Panc1 (cell line): Measurements from ENCODE around the gene SORCS1. TPM values are rescaled to one million over a fixed set of nuclear protein-coding genes. Genes with fewer than 3 reads are reported as not detected.

ENCODE experiments used
- ATAC-seq: fragments of 200-7000 bp; cut with Tn5 transposase; 2 replicates; pipeline ENCODE4 v1.9.1; 2020; ENCODE audit warnings: mild to moderate bottlenecking, moderate library complexity
- BruUV-seq: library from RNA; stranded (reverse); fragments of 400-500 nt; replicated peaks from 2 replicates; lab custom pipeline; 2021; lab: Mats Ljungman, UMichigan
- CTCF ChIA-PET: fragments of 300-600 bp; sonication (Branson Sonifier 250); formaldehyde crosslinking; loops from one replicate; lab custom pipeline; 2022; ENCODE audit warnings: antibody characterized with exemption; lab: Charles Lee
- POLR2A ChIA-PET: fragments of 300-600 bp; sonication (Branson Sonifier 250); formaldehyde crosslinking; loops from one replicate; lab custom pipeline; 2022; ENCODE audit warnings: antibody characterized with exemption; lab: Charles Lee
- DNase-seq: peaks from one replicate; pipeline ENCODE4 v3.0.0-alpha.2; 2010; ENCODE audit warnings: low read depth, low spot score
- H3K27ac ChIP-seq: 2 replicates; pipeline ENCODE4 v1.5.1; 2011; ENCODE audit warnings: mild to moderate bottlenecking, low read length, inconsistent platforms
- H3K27me3 ChIP-seq: fragments of 200-500 bp; sonication (Bioruptor generic); 2 replicates; pipeline ENCODE4 v1.6.0; 2014; ENCODE audit warnings: low read length, inconsistent platforms; ENCODE audit not compliant: control insufficient read depth, insufficient read depth
- H3K36me3 ChIP-seq: fragments of 200-500 bp; sonication (Bioruptor generic); 2 replicates; pipeline ENCODE4 v1.5.1; 2014; ENCODE audit warnings: inconsistent platforms, mild to moderate bottlenecking, low read length, moderate library complexity; ENCODE audit not compliant: control insufficient read depth, insufficient read depth
- H3K4me1 ChIP-seq: 2 replicates; pipeline ENCODE4 v1.5.1; 2011; ENCODE audit warnings: inconsistent platforms, mild to moderate bottlenecking, low read length, moderate library complexity; ENCODE audit not compliant: control insufficient read depth, insufficient read depth
- H3K4me3 ChIP-seq, 2 experiments: 2 replicates each; pipeline ENCODE4 v1.5.1; 2011 to 2012; ENCODE audit warnings: low read depth in 2 of 2, low read length in 2 of 2, mild to moderate bottlenecking in 2 of 2, inconsistent platforms in 1 of 2, moderate library complexity in 1 of 2
- H3K9me3 ChIP-seq: fragments of 200-500 bp; sonication (Bioruptor generic); 2 replicates; pipeline ENCODE4 v1.5.1; 2014; ENCODE audit warnings: low read depth, mild to moderate bottlenecking, inconsistent platforms, low read length, moderate library complexity; ENCODE audit not compliant: control insufficient read depth, insufficient read depth
- POLR2AphosphoS5 ChIP-seq: IDR thresholded peaks from 2 replicates; pipeline ENCODE4 v1.6.1; 2012; ENCODE audit warnings: mild to moderate bottlenecking, low read depth, low read length, moderate library complexity
- SIN3A ChIP-seq: IDR thresholded peaks from 2 replicates; pipeline ENCODE4 v1.6.1; 2012; ENCODE audit warnings: low read depth, mild to moderate bottlenecking, low read length, moderate library complexity, borderline replicate concordance; ENCODE audit not compliant: insufficient read depth
- TCF7L2 ChIP-seq: IDR thresholded peaks from 2 replicates; pipeline ENCODE4 v1.6.1; 2011; ENCODE audit warnings: mild to moderate bottlenecking, low read depth, low read length, inconsistent platforms
- in situ Hi-C: cut with HindIII; loops from 2 replicates; pipeline ENCODE4 v1.10.0; 2016; ENCODE audit warnings: low sequenced_read_pairs, low pct_unique_long_range_greater_than_20kb
- intact Hi-C: fragments of 100-400 bp; cut with micrococcal nuclease; formaldehyde crosslinking; loops from one replicate; pipeline ENCODE4 v1.10.0; 2022; ENCODE audit not compliant: unreplicated experiment
- total RNA-seq: library from RNA; stranded (reverse); gene quantifications from one replicate; pipeline ENCODE4 v1.2.1, GENCODE V29; 2021; ENCODE audit not compliant: unreplicated experiment
- TF ChIP-seq, protein P1 (sequence below), 2 experiments: IDR thresholded peaks; 2 replicates each; pipeline ENCODE4 v1.6.1; 2011 to 2012; ENCODE audit warnings: low read depth in 2 of 2, control low read depth in 1 of 2, low read length in 1 of 2, mild to moderate bottlenecking in 1 of 2, moderate library complexity in 1 of 2; ENCODE audit not compliant: insufficient read depth in 1 of 2
- TF ChIP-seq, protein P2 (sequence below): fragments of 450-650 bp; IDR thresholded peaks from 2 replicates; pipeline ENCODE4 v1.5.1; 2017; ENCODE audit warnings: mild to moderate bottlenecking

The SORCS1 gene
- total RNA-seq, 1 experiment from 2014 or later = not detected

DNA sequence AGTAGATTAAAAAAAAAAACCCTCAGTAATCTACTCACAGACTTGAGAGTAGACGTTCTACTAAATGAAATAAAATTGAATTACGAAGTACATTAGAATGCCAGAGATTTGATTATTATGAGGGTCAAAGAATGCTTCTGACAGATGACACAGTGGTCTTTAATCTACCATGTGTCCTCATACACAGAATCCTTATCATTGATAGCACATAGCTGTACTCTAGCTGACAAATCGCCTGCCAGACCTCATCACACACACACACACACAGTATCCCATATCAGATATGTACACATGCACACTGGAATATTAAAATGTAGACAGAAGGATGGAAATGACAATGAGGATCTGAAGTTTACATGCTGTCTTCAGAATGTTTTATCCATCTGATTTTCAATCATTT lies 104.6 kb downstream of the SORCS1 start:
- intact Hi-C loops = loop anchor here (1.0 kb wide), 1 partner anchor 42 kb away; no protein-coding TSS in a partner anchor
- Histone ChIP-seq H3K27me3 (no peaks in the 10 kb centered on the region), H3K4me1 (no peaks in the 10 kb centered on the region), H3K36me3 (no peaks in the 10 kb centered on the region), H3K4me3 (no peak overlapping the region), H3K9me3 (no peaks in the 10 kb centered on the region), H3K27ac (no peak overlapping the region)
- ATAC-seq = no peak
- DNase-seq = no peak
- no TSS peak for BruUV-seq
- in situ Hi-C loops = no loop called here
- ChIA-PET POLR2A (no interaction called here), CTCF (interaction anchor here (0.7 kb wide), 1 partner anchor 1527 kb away, joined by 3 read pairs; no protein-coding TSS in a partner anchor)
- TF ChIP-seq, protein P1, sequence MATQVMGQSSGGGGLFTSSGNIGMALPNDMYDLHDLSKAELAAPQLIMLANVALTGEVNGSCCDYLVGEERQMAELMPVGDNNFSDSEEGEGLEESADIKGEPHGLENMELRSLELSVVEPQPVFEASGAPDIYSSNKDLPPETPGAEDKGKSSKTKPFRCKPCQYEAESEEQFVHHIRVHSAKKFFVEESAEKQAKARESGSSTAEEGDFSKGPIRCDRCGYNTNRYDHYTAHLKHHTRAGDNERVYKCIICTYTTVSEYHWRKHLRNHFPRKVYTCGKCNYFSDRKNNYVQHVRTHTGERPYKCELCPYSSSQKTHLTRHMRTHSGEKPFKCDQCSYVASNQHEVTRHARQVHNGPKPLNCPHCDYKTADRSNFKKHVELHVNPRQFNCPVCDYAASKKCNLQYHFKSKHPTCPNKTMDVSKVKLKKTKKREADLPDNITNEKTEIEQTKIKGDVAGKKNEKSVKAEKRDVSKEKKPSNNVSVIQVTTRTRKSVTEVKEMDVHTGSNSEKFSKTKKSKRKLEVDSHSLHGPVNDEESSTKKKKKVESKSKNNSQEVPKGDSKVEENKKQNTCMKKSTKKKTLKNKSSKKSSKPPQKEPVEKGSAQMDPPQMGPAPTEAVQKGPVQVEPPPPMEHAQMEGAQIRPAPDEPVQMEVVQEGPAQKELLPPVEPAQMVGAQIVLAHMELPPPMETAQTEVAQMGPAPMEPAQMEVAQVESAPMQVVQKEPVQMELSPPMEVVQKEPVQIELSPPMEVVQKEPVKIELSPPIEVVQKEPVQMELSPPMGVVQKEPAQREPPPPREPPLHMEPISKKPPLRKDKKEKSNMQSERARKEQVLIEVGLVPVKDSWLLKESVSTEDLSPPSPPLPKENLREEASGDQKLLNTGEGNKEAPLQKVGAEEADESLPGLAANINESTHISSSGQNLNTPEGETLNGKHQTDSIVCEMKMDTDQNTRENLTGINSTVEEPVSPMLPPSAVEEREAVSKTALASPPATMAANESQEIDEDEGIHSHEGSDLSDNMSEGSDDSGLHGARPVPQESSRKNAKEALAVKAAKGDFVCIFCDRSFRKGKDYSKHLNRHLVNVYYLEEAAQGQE (IDR thresholded peaks at IDR 0.05; ENCODE audit: insufficient read depth in 1 of 2, low read depth in 2 of 2, low read length in 1 of 2) = no peak
- TF ChIP-seq, protein P2, sequence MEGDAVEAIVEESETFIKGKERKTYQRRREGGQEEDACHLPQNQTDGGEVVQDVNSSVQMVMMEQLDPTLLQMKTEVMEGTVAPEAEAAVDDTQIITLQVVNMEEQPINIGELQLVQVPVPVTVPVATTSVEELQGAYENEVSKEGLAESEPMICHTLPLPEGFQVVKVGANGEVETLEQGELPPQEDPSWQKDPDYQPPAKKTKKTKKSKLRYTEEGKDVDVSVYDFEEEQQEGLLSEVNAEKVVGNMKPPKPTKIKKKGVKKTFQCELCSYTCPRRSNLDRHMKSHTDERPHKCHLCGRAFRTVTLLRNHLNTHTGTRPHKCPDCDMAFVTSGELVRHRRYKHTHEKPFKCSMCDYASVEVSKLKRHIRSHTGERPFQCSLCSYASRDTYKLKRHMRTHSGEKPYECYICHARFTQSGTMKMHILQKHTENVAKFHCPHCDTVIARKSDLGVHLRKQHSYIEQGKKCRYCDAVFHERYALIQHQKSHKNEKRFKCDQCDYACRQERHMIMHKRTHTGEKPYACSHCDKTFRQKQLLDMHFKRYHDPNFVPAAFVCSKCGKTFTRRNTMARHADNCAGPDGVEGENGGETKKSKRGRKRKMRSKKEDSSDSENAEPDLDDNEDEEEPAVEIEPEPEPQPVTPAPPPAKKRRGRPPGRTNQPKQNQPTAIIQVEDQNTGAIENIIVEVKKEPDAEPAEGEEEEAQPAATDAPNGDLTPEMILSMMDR = no peak
- no peak for TF ChIP-seq SIN3A
- no peak for TF ChIP-seq TCF7L2
- no peak for TF ChIP-seq POLR2AphosphoS5

DNA sequence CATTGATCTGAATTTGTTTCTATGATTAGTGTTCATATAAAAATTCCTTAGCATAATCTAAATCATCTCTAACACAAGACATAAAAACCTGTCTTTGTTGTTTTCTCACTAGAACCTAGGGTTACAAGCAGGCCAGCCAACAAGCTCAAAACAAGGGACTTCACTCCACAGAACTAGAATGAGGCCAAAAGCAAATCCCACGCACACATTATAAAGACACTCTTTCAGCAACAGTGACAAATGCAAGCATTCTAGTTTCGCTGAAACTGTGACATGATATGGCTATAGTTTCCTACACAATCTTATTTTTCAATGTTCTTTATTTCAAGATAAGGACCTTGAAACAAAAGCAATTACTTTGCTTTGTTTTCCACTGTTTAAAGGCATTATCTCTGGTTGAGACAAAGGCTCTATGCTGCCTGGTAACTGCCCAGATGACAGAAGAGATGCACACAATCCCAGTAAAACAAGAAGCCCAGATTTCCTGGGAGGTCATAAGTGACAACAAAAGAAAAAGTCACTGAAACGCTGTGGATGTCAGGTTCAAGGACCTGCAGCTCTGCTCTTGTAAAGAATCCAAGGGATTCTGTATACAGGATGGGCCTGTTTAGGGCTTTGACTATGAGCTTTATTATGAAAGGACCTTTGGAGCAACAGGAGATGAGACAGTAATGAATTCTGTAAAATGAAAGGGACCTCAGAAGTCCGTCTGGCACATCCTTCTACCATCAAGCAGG lies 105.3 kb downstream of the SORCS1 start:
- H3K4me1 ChIP-seq = no peaks in the 10 kb centered on the region
- TF ChIP-seq, protein P2 = no peak
- TF ChIP-seq POLR2AphosphoS5 = no peak
- TF ChIP-seq TCF7L2 = no peak
- TF ChIP-seq, protein P1 (IDR thresholded peaks at IDR 0.05; ENCODE audit: insufficient read depth in 1 of 2, low read depth in 2 of 2, low read length in 1 of 2) = no peak
- in situ Hi-C loops = no loop called here
- intact Hi-C loops = loop anchor here (1.0 kb wide), 1 partner anchor 43 kb away; no protein-coding TSS in a partner anchor
- no peak overlapping the region for H3K4me3 ChIP-seq
- BruUV-seq = no TSS peak
- no peaks in the 10 kb centered on the region for H3K9me3 ChIP-seq
- no peak for DNase-seq
- no peaks in the 10 kb centered on the region for H3K36me3 ChIP-seq
- H3K27ac ChIP-seq = no peak overlapping the region
- ChIA-PET POLR2A (no interaction called here), CTCF (interaction anchor here (0.7 kb wide), 1 partner anchor 1528 kb away, joined by 3 read pairs; no protein-coding TSS in a partner anchor)
- no peaks in the 10 kb centered on the region for H3K27me3 ChIP-seq
- no peak for ATAC-seq
